Mucosa of gallbladder (tissue), 1 donor: Measurements from ENCODE around the gene GPC6. TPM values are rescaled to one million over a fixed set of nuclear protein-coding genes. Genes with fewer than 3 reads are reported as not detected.

ENCODE experiments used
- DNase-seq: peaks from one replicate; pipeline ENCODE4 v3.0.0-alpha.2; 2020; ENCODE audit warnings: low spot score
- total RNA-seq: library from RNA; stranded (reverse); gene quantifications from one replicate; pipeline ENCODE4 v1.2.1, GENCODE V29; 2021
- donor health status: DM: no; HTN: no; CAD: no.

The GPC6 gene
- total RNA-seq, 1 donor from 2014 or later, result 24.0 TPM

- no peak for DNase-seq
Measured at GRCh38 chr13:93368718-93369117, 142.1 kb downstream of the GPC6 start.

- DNase-seq, result no peak
Measured at GRCh38 chr13:93372856-93373255, 146.2 kb downstream of the GPC6 start.

- DNase-seq, result no peak
Measured at GRCh38 chr13:93375491-93375890, 148.9 kb downstream of the GPC6 start.

DNA sequence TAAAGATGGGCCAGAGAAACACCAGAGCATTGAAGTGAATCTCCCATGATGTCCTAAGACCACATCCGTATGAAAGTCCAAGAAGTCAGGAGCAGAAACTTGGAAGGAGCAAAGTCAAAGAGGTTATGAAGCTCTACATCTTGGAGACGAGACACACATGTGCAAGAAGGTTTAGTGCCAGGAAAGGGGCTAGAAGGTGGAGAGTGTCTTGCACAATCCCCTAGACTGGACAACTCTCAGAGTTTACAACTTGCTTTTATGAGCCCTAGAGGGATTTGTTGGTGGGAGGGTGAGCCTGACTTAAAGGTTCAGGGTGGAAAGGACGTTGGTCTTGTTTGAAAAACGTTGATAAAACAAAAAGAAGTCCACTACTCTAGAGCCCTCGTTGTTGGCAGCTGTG is 150.6 kb downstream of the GPC6 start:
- no peak for DNase-seq

- DNase-seq, result no peak
Measured at GRCh38 chr13:93378184-93378583, 151.6 kb downstream of the GPC6 start.

DNA sequence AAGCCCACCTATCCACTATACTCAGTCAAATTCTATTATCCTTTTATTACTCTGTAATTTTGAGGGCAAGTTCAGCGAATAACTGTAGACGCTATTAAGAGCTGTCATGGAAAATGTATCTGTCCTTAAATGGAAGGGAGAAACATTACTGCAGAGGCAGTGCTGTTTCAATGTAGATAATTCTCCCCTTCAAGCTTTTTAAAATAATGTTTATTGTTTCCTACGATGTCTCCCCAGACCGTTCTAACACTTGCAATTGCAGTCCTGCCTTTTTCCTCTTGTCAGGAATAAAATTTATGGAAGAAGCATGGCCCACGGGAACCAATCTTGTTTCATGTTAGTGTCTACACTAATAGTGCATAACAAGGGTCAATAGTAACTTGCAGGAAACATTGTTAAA is 159.5 kb downstream of the GPC6 start:
- no peak for DNase-seq

DNA sequence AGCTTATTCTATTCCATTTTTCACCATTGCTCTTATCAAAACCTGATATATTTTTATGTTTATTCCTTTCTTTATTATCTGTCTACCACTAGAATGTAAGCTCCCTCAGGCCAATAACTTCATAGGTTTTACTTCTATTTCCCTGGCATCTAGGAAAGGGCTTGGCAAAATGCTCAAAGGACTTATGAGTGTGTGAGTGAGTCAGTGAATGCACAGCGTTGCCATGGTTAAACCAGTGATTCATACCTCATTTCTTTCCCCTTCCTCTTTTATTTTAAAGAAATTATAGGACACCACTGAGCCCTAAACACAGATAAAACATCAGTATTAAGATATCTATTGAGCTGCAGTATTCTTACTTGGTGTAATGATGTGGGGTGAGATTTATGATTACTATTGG is 162.1 kb downstream of the GPC6 start:
- DNase-seq, result no peak

- DNase-seq, result no peak
Measured at GRCh38 chr13:93397619-93398018, 171.0 kb downstream of the GPC6 start.

- no peak for DNase-seq
Measured at GRCh38 chr13:93398167-93399035, 171.8 kb downstream of the GPC6 start.

DNA sequence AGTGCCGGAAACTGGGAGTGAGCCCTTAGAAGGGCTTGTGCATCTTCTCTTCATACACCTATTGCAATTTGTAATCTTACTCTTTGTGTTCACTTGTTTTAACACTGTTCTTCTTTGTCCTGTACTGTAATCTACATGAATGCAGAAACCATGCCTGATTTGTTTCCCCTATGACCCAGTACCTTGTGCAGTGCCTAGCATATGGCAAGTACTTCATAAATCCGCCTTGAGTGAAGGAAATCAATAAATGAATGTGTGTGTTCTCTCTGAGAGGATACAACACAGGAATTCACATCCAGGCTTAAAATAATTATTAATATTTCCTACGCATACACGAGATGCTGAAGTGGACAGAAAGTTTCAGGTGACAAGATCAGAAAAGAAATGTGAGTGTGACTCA is 172.6 kb downstream of the GPC6 start:
- no peak for DNase-seq

- DNase-seq, result no peak
Measured at GRCh38 chr13:93406136-93406535, 179.5 kb downstream of the GPC6 start.

DNA sequence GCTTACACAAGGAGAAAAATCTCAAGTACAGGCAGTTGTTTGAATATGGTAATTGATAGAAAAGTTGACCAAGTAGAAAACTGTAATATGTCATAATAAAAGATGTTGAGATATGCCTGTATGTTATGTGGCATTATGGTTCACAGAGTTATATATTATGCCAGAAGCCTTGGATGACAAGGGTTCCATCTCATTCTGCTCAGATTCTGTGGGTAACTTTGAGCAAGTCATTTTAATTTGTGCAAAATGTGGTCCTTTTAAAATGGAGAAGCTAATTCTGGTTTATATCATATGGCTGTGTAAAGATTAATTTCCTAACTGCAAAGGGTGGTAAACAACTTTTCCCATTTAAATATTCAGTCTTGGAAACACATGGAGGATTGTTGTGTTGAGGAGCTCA is 180.9 kb downstream of the GPC6 start:
- DNase-seq, result no peak

DNA sequence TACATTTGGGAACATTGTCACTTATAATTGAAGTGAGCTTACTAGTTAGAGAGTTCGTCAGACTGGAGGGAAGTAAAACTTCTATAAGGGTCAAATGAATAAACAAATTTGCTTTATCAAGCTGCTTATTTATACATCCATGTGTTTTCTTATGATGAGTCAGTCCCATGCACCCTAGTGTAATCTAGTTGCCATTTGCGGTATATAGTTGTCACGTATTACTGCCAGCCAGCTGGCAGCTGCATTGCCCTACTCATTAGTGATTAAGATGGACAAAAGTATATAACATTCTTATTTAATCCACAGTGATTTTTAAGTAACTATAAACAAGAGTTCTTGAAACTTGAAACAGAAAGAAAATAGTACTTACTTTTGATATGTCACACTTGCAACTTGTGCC is 182.4 kb downstream of the GPC6 start:
- DNase-seq, result no peak

- DNase-seq, result no peak
Measured at GRCh38 chr13:93409816-93410215, 183.2 kb downstream of the GPC6 start.

DNA sequence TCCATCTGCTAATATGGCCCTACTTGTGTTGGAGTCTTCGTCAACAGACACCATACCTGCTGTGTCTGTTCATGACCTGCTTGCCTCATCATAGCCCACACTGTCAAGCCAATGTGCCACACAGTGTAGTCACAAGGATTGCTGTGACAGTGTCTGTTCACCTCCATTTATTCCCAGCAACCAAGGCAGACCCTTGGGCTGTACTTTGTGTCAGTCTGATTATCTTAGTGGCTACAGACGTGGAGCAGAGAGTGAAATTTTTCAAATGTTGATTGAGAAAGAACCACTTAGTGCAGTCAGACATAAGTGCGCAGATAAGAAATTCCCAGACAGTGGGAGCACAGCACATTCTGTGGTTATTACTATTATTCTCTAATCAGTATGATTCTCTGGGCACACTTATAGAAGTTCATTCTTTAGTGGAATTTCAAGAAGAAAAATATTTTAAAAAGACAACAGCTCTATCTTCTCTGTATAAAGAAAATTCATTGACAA is 184.6 kb downstream of the GPC6 start:
- no peak for DNase-seq

GRCh38 chr13:93412676-93413075 is 186.1 kb downstream of the GPC6 start:
- no peak for DNase-seq

DNA sequence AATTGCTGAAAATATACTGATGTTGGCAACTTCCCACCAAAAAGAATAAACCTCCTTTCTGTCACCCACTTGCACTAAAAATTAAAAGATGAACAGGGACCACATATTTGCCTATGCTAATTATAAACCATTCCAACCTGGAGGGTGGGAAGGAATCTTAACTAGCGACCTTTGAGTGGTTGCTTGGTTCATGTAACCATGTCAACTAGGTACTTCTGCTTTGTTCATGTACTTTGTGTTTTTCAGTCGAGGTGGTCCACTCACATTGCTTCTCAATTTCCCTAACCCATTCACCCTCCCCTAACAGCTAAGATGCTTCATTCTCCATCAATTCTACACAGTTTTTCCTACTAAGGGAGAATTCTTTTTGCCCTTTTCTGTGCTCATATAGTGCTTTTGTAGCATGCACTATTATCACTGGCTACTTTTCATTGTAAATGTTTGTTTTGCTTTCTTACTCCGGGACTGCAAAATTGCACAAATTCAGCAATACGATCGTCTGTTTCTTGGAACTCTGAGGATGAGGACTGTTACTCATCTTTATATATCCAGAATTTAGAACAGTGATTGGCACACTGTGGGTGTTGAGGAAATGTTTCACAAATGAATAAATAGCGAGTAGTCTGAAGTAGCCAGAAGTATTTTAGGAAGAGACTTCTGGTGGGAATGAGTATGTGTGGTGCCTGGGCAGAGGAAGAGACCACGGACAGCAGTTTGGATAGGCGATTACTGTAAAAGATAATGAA is 187.5 kb downstream of the GPC6 start:
- no peak for DNase-seq

DNA sequence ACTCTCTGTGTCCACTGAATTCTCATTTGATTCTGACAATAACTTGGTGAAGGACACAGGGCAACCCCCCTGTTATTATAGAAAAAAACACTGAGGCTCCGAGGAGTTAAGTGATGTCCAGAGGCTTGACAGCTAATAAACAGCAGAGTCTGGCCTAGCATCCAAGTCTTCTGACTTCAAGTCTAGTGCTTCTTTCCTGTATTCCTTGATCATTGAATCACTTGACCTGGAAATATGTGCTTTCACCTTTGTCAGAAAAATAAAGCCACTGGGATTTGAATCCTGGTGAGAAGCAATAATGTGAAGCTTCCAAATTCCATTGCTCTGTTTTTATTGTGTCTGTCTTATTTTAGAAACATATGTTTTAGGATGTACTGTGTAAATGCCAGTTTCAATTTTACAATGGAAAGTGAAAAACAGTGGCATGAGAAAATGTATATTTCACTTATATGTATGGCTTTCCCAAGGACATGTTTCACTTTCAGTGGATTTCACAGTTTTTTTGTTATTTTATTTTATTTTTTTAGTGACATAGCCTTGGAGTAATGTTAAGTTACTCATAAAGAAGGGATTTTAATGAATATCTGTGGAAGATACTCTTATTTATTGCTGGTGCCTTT is 190.2 kb downstream of the GPC6 start:
- no peak for DNase-seq

GRCh38 chr13:93418398-93418797 is 191.8 kb downstream of the GPC6 start:
- DNase-seq, result no peak

- no peak for DNase-seq
Measured at GRCh38 chr13:93420206-93420605, 193.6 kb downstream of the GPC6 start.

DNA sequence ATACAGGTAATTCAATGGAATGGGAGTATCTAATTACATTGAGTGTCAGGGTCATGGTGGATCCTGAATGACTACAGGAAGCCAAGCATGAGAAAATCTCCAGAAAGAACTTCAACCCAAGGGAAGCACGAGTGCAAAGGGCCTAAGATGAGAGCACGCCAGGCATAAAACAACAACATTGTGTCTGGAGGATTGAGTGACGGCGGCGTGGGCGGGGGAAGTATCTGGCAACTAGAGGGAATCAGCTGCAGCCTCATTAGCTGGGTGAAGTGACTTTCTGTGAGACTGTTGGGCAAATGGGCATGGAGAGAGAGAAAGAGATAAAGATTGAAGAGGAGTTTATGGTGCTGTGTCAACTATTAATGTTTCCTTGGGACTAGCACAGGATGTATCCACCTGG is 194.3 kb downstream of the GPC6 start:
- DNase-seq, result no peak

DNA sequence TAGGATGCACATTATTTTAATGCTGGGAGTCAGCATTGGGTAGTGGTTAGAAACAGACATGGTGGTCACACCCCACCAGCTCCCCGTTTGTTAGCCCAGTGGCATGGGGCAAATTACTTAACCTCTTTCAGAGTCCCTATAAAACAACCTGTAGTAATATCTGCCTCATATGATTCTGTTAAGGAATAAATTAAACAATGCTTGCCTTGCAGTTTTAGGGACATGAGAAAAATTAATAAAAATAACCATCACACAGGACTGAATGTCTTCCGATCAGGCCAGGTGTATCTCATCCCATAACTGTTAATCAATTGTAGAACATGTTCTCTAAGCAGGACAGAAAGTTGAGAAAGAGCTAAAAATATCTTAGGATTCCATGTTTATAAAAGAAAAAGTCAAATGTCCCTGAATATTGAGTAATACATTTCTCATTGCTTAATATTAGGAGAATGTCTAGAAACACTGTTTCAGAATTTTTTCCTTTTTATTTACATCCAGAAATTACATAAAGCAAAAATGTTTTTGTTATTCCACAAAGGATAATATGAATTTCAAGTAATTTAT is 196.5 kb downstream of the GPC6 start:
- no peak for DNase-seq
